H1 (cell line): Measurements from ENCODE around the gene CCDC185. TPM values are rescaled to one million over a fixed set of nuclear protein-coding genes. Genes with fewer than 3 reads are reported as not detected.

ENCODE experiments used
- CTCF ChIA-PET: fragments of 300-600 bp; sonication (Branson Sonifier 250); formaldehyde crosslinking; loops from one replicate; lab custom pipeline; 2021; ENCODE audit not compliant: partially characterized antibody; lab: Charles Lee
- POLR2A ChIA-PET: fragments of 300-600 bp; sonication (Branson Sonifier 250); formaldehyde crosslinking; loops from one replicate; lab custom pipeline; 2021; ENCODE audit warnings: inconsistent platforms; ENCODE audit not compliant: partially characterized antibody; lab: Charles Lee
- DNase-seq, 2 experiments: peaks; one replicate each; pipeline versions ENCODE4 v3.0.0 to v3.0.0-alpha.2; 2010 to 2022; ENCODE audit warnings: low spot score in 2 of 2, low read depth in 1 of 2, mixed read lengths in 1 of 2
- FAIRE-seq: peaks from 2 replicates; lab custom pipeline; 2011; peaks lifted over from hg19 to GRCh38; lab: Jason Lieb, UNC
- H2AFZ ChIP-seq: 2 replicates; pipeline ENCODE4 v1.8.1; 2012; ENCODE audit warnings: low read length, inconsistent platforms
- H2AK5ac ChIP-seq: 2 replicates; pipeline ENCODE4 v1.6.1; 2013; ENCODE audit warnings: low read depth, low read length
- H2BK120ac ChIP-seq: replicated peaks from 2 replicates; pipeline ENCODE3; 2013; ENCODE audit warnings: low read depth, low read length, inconsistent platforms
- H2BK12ac ChIP-seq: 2 replicates; pipeline ENCODE4 v1.6.1; 2013; ENCODE audit warnings: low read depth, low read length
- H2BK15ac ChIP-seq: 2 replicates; pipeline ENCODE4 v1.6.1; 2013; ENCODE audit warnings: low read length
- H2BK20ac ChIP-seq: 2 replicates; pipeline ENCODE4 v1.6.1; 2013; ENCODE audit warnings: low read length
- H2BK5ac ChIP-seq: 2 replicates; pipeline ENCODE4 v1.6.1; 2013; ENCODE audit warnings: low read depth, low read length
- H3K14ac ChIP-seq: 2 replicates; pipeline ENCODE4 v1.6.1; 2013; ENCODE audit warnings: inconsistent platforms; ENCODE audit not compliant: insufficient read length
- H3K18ac ChIP-seq: 2 replicates; pipeline ENCODE4 v1.6.1; 2013; ENCODE audit warnings: low read length; ENCODE audit errors: extremely low read depth
- H3K23ac ChIP-seq: 2 replicates; pipeline ENCODE4 v1.6.1; 2013; ENCODE audit warnings: inconsistent platforms; ENCODE audit not compliant: insufficient read length
- H3K23me2 ChIP-seq: 2 replicates; pipeline ENCODE4 v1.6.1; 2013; ENCODE audit warnings: low read depth, low read length
- H3K27ac ChIP-seq: 2 replicates; pipeline ENCODE4 v1.6.1; 2011; ENCODE audit warnings: low read depth, low read length, inconsistent platforms
- H3K27me3 ChIP-seq, 4 experiments: replicated peaks in 1 of 4; 1 replicate in 1 of 4; 2 replicates in 3 of 4; pipeline versions ENCODE4 v1.6.1 to v1.8.1; 2011 to 2013; ENCODE audit warnings: low read length in 3 of 4, mild to moderate bottlenecking in 3 of 4, inconsistent platforms in 2 of 4, mixed read lengths in 2 of 4, moderate library complexity in 1 of 4; ENCODE audit not compliant: control insufficient read depth in 3 of 4, insufficient read depth in 3 of 4; ENCODE audit errors: extremely low read depth in 1 of 4
- H3K36me3 ChIP-seq, 4 experiments: 2 replicates each; pipeline versions ENCODE4 v1.6.1 to v1.8.1; 2011 to 2013; ENCODE audit warnings: mild to moderate bottlenecking in 4 of 4, low read length in 3 of 4, moderate library complexity in 2 of 4, control low read depth in 1 of 4, inconsistent platforms in 1 of 4; ENCODE audit not compliant: insufficient read depth in 4 of 4, control insufficient read depth in 2 of 4
- H3K4ac ChIP-seq: replicated peaks from 2 replicates; pipeline ENCODE3; 2013; ENCODE audit warnings: low read length, low read depth, mixed read lengths, inconsistent platforms; ENCODE audit not compliant: insufficient read length
- H3K4me1 ChIP-seq, 4 experiments: replicated peaks in 1 of 4; 1 replicate in 1 of 4; 2 replicates in 3 of 4; pipeline versions ENCODE4 v1.6.1 to v1.8.1; 2011 to 2013; ENCODE audit warnings: low read length in 3 of 4, inconsistent platforms in 2 of 4, mixed read lengths in 1 of 4; ENCODE audit not compliant: insufficient read depth in 4 of 4, control insufficient read depth in 3 of 4
- H3K4me2 ChIP-seq, 2 experiments: 2 replicates each; pipeline versions ENCODE4 v1.6.1 to v1.8.1; 2011 to 2013; ENCODE audit warnings: low read depth in 2 of 2, low read length in 2 of 2, control low read depth in 1 of 2, inconsistent platforms in 1 of 2, mild to moderate bottlenecking in 1 of 2; ENCODE audit not compliant: insufficient read depth in 1 of 2
- H3K4me3 ChIP-seq, 4 experiments: fragments of 200-600, 300-600 bp in 1 of 4; sonication (generic), shearing (Covaris generic), sonication (Bioruptor Twin) in 1 of 4; 2 replicates each; pipeline versions ENCODE4 v1.5.1 to v1.8.1; 2011 to 2016; ENCODE audit warnings: low read length in 4 of 4, low read depth in 3 of 4, control low read depth in 2 of 4, inconsistent platforms in 2 of 4, mild to moderate bottlenecking in 2 of 4, mixed read lengths in 1 of 4, moderate library complexity in 1 of 4; ENCODE audit not compliant: insufficient read depth in 2 of 4; ENCODE audit errors: extremely low read depth in 1 of 4
- H3K56ac ChIP-seq: replicated peaks from 2 replicates; pipeline ENCODE3; 2013; ENCODE audit warnings: low read depth, mild to moderate bottlenecking, mixed read lengths, low read length, inconsistent platforms; ENCODE audit not compliant: insufficient read length
- H3K79me1 ChIP-seq: 2 replicates; pipeline ENCODE4 v1.6.1; 2013; ENCODE audit warnings: low read depth, low read length, control low read depth
- H3K79me2 ChIP-seq, 2 experiments: 2 replicates each; pipeline versions ENCODE4 v1.6.1 to v1.8.1; 2012 to 2013; ENCODE audit warnings: low read length in 2 of 2, mild to moderate bottlenecking in 2 of 2, inconsistent platforms in 1 of 2; ENCODE audit not compliant: insufficient read depth in 2 of 2, control insufficient read depth in 1 of 2
- H3K9ac ChIP-seq, 4 experiments: replicated peaks in 1 of 4; 1 replicate in 1 of 4; 2 replicates in 3 of 4; pipeline versions ENCODE4 v1.6.1 to v1.8.1; 2011 to 2013; ENCODE audit warnings: low read depth in 3 of 4, low read length in 3 of 4, control low read depth in 2 of 4, mild to moderate bottlenecking in 2 of 4, moderate library complexity in 2 of 4, inconsistent platforms in 1 of 4; ENCODE audit errors: extremely low read depth in 1 of 4
- H3K9me3 ChIP-seq, 2 experiments: 2 replicates each; pipeline versions ENCODE4 v1.6.1 to v1.8.1; 2012 to 2013; ENCODE audit warnings: mild to moderate bottlenecking in 2 of 2, moderate library complexity in 2 of 2, control low read depth in 1 of 2, inconsistent platforms in 1 of 2, low read depth in 1 of 2, low read length in 1 of 2, mixed read lengths in 1 of 2; ENCODE audit not compliant: insufficient read depth in 2 of 2
- H4K20me1 ChIP-seq, 2 experiments: replicated peaks in 1 of 2; 2 replicates each; pipeline versions ENCODE3 to v1.8.1; 2011 to 2013; ENCODE audit warnings: inconsistent platforms in 2 of 2, low read length in 2 of 2, mild to moderate bottlenecking in 1 of 2; ENCODE audit not compliant: insufficient read depth in 2 of 2, control insufficient read depth in 1 of 2
- H4K5ac ChIP-seq: 2 replicates; pipeline ENCODE4 v1.6.1; 2013; ENCODE audit warnings: low read length, low read depth, mixed read lengths, inconsistent platforms; ENCODE audit not compliant: insufficient read length
- H4K8ac ChIP-seq: 2 replicates; pipeline ENCODE4 v1.8.0; 2013; ENCODE audit warnings: mild to moderate bottlenecking, moderate library complexity, low read length, inconsistent platforms; ENCODE audit not compliant: insufficient read depth; ENCODE audit errors: extremely low read depth
- H4K91ac ChIP-seq: replicated peaks from 2 replicates; pipeline ENCODE3; 2013; ENCODE audit warnings: low read length, mixed read lengths, inconsistent platforms; ENCODE audit not compliant: insufficient read length
- ATF2 ChIP-seq: IDR thresholded peaks from 2 replicates; pipeline ENCODE4 v1.6.1; 2012; ENCODE audit warnings: low read length, inconsistent platforms
- BACH1 ChIP-seq: IDR thresholded peaks from 2 replicates; pipeline ENCODE4 v1.6.1; 2012; ENCODE audit warnings: low read length, improper control_type of control experiment
- EZH2 ChIP-seq: fragments of 200-600 bp; sonication (generic); IDR thresholded peaks from 2 replicates; pipeline ENCODE4 v1.7.1; 2012; ENCODE audit warnings: low read depth, mild to moderate bottlenecking, moderate library complexity, low read length, inconsistent platforms; ENCODE audit not compliant: severe bottlenecking
- KDM1A ChIP-seq: fragments of 200-600, 300-600 bp; sonication (generic); IDR thresholded peaks from 2 replicates; pipeline ENCODE4 v1.7.1; 2016; ENCODE audit warnings: mild to moderate bottlenecking, low read length, borderline replicate concordance
- NANOG ChIP-seq: IDR thresholded peaks from 2 replicates; pipeline ENCODE4 v1.6.1; 2011; ENCODE audit warnings: low read length, low read depth, mild to moderate bottlenecking, inconsistent platforms; ENCODE audit not compliant: insufficient read depth, poor library complexity, severe bottlenecking
- POLR2AphosphoS5 ChIP-seq: IDR thresholded peaks from 2 replicates; pipeline ENCODE4 v1.6.1; 2011; ENCODE audit warnings: low read depth, low read length
- RNF2 ChIP-seq: fragments of 200-900, 300-1000 bp; sonication (generic); IDR thresholded peaks from 2 replicates; pipeline ENCODE4 v1.7.1; 2016; ENCODE audit warnings: borderline replicate concordance, low read depth, mild to moderate bottlenecking, antibody characterized with exemption, low read length; ENCODE audit not compliant: poor library complexity, severe bottlenecking; ENCODE audit errors: missing control alignments
- SIX5 ChIP-seq: IDR thresholded peaks from 2 replicates; pipeline ENCODE4 v1.6.1; 2011; ENCODE audit warnings: mild to moderate bottlenecking, low read depth, low read length
- SRF ChIP-seq: IDR thresholded peaks from 2 replicates; pipeline ENCODE4 v1.6.1; 2011; ENCODE audit warnings: mild to moderate bottlenecking, low read depth, low read length, moderate library complexity
- TAF1 ChIP-seq: IDR thresholded peaks from 2 replicates; pipeline ENCODE4 v1.6.1; 2011; ENCODE audit warnings: mild to moderate bottlenecking, low read depth, low read length
- WGBS, 2 experiments: shearing (Covaris generic) in 1 of 2; methylation state at CpG; one replicate each; pipeline versions ENCODE4 v1.1.6 to v1.1.7; 2013 to 2015; ENCODE audit warnings: low lambda C conversion rate in 2 of 2, mixed read lengths in 2 of 2, inconsistent platforms in 1 of 2, low coverage in 1 of 2, missing lambda C conversion rate in 1 of 2; ENCODE audit not compliant: insufficient replicate concordance in 2 of 2, insufficient coverage in 1 of 2, insufficient read length in 1 of 2; ENCODE audit errors: extremely low coverage in 1 of 2, missing lambda C conversion rate in 1 of 2; 5-methylcytosine and 5-hydroxymethylcytosine counted together
- polyA plus RNA-seq, 7 experiments: library from polyadenylated mRNA; depleted of rRNA in 3 of 7; stranded (reverse) in 5 of 7; unstranded in 2 of 7; fragments of >200 nt in 5 of 7; fragments of 200-250 nt in 2 of 7; gene quantifications; 1 replicate in 5 of 7; 2 replicates in 1 of 7; 4 replicates in 1 of 7; pipeline versions ENCODE4 v1.2.1 to v1.2.3, GENCODE V29; 2011 to 2013; ENCODE audit warnings: missing spikeins in 2 of 7, mixed read lengths in 2 of 7
- total RNA-seq: library from RNA; stranded (reverse); fragmentation: NEBNext Ultra II Directional; extraction: Animal tissue kit (Norgen Biotek cat#: 25700); gene quantifications from 2 replicates; pipeline ENCODE4 v1.2.1, GENCODE V29; 2021

CCDC185 gene
- total and polyA plus RNA-seq, 2 of the 8 experiments (the other 6 are each of a cell fraction or from before 2014, with no cell fraction given) = not detected

DNA sequence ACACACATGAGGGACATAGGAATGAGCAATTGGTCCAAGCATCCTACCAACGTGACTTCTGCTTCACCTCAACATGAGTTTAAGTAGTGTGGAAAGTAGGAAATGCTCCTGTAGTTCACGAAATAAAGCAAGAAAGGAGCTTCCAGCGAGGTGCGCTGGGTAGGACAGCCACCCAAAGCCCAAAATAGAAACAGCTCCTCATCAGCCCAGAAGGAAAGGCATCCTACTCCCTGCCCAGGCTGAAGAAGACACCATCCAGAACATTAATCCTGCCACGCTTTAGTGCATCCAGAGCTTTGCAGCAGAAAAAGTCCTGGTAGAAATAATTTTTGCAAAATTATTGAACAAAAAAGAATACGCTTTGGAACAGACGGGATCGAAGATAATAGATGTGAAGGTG, 25.9 kb downstream of the CCDC185 start:
- H4K20me1 ChIP-seq = no peaks in the 10 kb centered on the region
- no peak overlapping the region for H3K4ac ChIP-seq
- H2BK12ac ChIP-seq = no peak overlapping the region
- H3K36me3 ChIP-seq = no peaks in the 10 kb centered on the region
- no peak overlapping the region for H2BK5ac ChIP-seq
- H3K23ac ChIP-seq = no peak overlapping the region
- TF ChIP-seq TAF1 = no peak
- TF ChIP-seq ATF2 = no peak
- no peak for TF ChIP-seq SIX5
- TF ChIP-seq POLR2AphosphoS5 = no peak
- no peak for TF ChIP-seq SRF
- TF ChIP-seq BACH1 = no peak
- TF ChIP-seq RNF2 = no peak
- no peak for TF ChIP-seq EZH2
- no peak for TF ChIP-seq NANOG
- no peak for TF ChIP-seq KDM1A
- H3K79me1 ChIP-seq = no peaks in the 10 kb centered on the region
- no peak overlapping the region for H2AFZ ChIP-seq
- H2BK120ac ChIP-seq = no peak overlapping the region
- 92 to 100% methylated on average over 3 to 8 of the region's 8 CpGs for WGBS, 2 experiments
- no peak overlapping the region for H4K8ac ChIP-seq
- no peak overlapping the region for H2BK15ac ChIP-seq
- no peak overlapping the region for H3K56ac ChIP-seq
- no peak for DNase-seq
- ChIA-PET CTCF (interaction anchor here (1.1 kb wide), 1 partner anchor 245 kb away, joined by 3 read pairs; no protein-coding TSS in a partner anchor), POLR2A (interaction anchor here (1.0 kb wide), 1 partner anchor 200 kb away, joined by 3 read pairs; no protein-coding TSS in a partner anchor)
- H4K5ac ChIP-seq = no peak overlapping the region
- no peaks in the 10 kb centered on the region for H3K79me2 ChIP-seq
- no peak overlapping the region for H3K14ac ChIP-seq
- H2BK20ac ChIP-seq = no peak overlapping the region
- no peaks in the 10 kb centered on the region for H3K23me2 ChIP-seq
- no peak overlapping the region for H3K4me2 ChIP-seq
- H3K9me3 ChIP-seq = no peaks in the 10 kb centered on the region
- H3K27ac ChIP-seq = no peak overlapping the region
- no peak overlapping the region for H3K18ac ChIP-seq
- H4K91ac ChIP-seq = no peak overlapping the region
- peaks cover 0 to 2% (median under 1%) of the 10 kb centered on the region in 4 experiments; a peak in 1 of 7 replicates for H3K4me1 ChIP-seq
- H3K9ac ChIP-seq = no peak overlapping the region; a peak in 1 of 7 replicates
- H3K27me3 ChIP-seq = no peaks in the 10 kb centered on the region
- no peak overlapping the region for H2AK5ac ChIP-seq
- H3K4me3 ChIP-seq = no peak overlapping the region
- FAIRE-seq = no peak
